H9 (cell line): ENCODE results near the gene MEFV. TPM values are rescaled to one million over a fixed set of nuclear protein-coding genes. Genes with fewer than 3 reads are reported as not detected.

Experiments used
- DNase-seq: peaks from one replicate; pipeline ENCODE4 v3.0.0-alpha.2; 2017
- H2AFZ ChIP-seq: one replicate; pipeline ENCODE4 v1.6.1; 2013; ENCODE audit warnings: mild to moderate bottlenecking, low read length, control low read depth, moderate library complexity
- H2AK5ac ChIP-seq: 2 replicates; pipeline ENCODE4 v1.6.1; 2013; ENCODE audit warnings: low read length, control low read depth, mixed read lengths; ENCODE audit not compliant: insufficient read length
- H2BK120ac ChIP-seq: one replicate; pipeline ENCODE4 v1.6.1; 2013; ENCODE audit warnings: low read depth, mild to moderate bottlenecking, low read length, control low read depth, inconsistent platforms; ENCODE audit not compliant: poor library complexity, severe bottlenecking
- H2BK12ac ChIP-seq: 2 replicates; pipeline ENCODE4 v1.6.1; 2013; ENCODE audit warnings: low read length, control low read depth, mixed read lengths, low read depth; ENCODE audit not compliant: insufficient read length
- H2BK15ac ChIP-seq: 2 replicates; pipeline ENCODE4 v1.6.1; 2013; ENCODE audit warnings: low read depth, low read length, control low read depth
- H2BK20ac ChIP-seq: one replicate; pipeline ENCODE4 v1.6.1; 2013; ENCODE audit warnings: low read depth, mild to moderate bottlenecking, low read length, control low read depth, inconsistent platforms; ENCODE audit not compliant: poor library complexity, severe bottlenecking
- H2BK5ac ChIP-seq: 2 replicates; pipeline ENCODE4 v1.6.1; 2013; ENCODE audit warnings: low read length, control low read depth, mixed read lengths; ENCODE audit not compliant: insufficient read length
- H3K14ac ChIP-seq: 2 replicates; pipeline ENCODE4 v1.6.1; 2013; ENCODE audit warnings: low read length, control low read depth; ENCODE audit not compliant: insufficient read depth
- H3K18ac ChIP-seq: 2 replicates; pipeline ENCODE4 v1.6.1; 2013; ENCODE audit warnings: low read depth, mild to moderate bottlenecking, mixed read lengths, low read length, control low read depth; ENCODE audit not compliant: insufficient read length
- H3K23ac ChIP-seq: 2 replicates; pipeline ENCODE4 v1.6.1; 2013; ENCODE audit warnings: low read length, control low read depth, mixed read lengths, low read depth; ENCODE audit not compliant: insufficient read length
- H3K23me2 ChIP-seq: 2 replicates; pipeline ENCODE4 v1.6.1; 2013; ENCODE audit warnings: low read depth, mild to moderate bottlenecking, mixed read lengths, low read length, control low read depth; ENCODE audit not compliant: insufficient read length, poor library complexity, severe bottlenecking
- H3K27ac ChIP-seq: 2 replicates; pipeline ENCODE4 v1.5.1; 2013; ENCODE audit warnings: low read length, control low read depth, mixed read lengths, low read depth; ENCODE audit not compliant: insufficient read length
- H3K27me3 ChIP-seq: 2 replicates; pipeline ENCODE4 v1.6.1; 2013; ENCODE audit warnings: low read length, control low read depth, inconsistent platforms; ENCODE audit not compliant: insufficient read depth
- H3K4ac ChIP-seq: 2 replicates; pipeline ENCODE4 v1.6.1; 2013; ENCODE audit warnings: low read depth, mild to moderate bottlenecking, control low read depth, inconsistent platforms, low read length, moderate library complexity
- H3K4me1 ChIP-seq: 2 replicates; pipeline ENCODE4 v1.6.1; 2013; ENCODE audit warnings: low read length, control low read depth, inconsistent platforms; ENCODE audit not compliant: insufficient read depth
- H3K4me2 ChIP-seq: 2 replicates; pipeline ENCODE4 v1.6.1; 2013; ENCODE audit warnings: low read length, control low read depth, mixed read lengths; ENCODE audit not compliant: insufficient read length, insufficient read depth
- H3K56ac ChIP-seq: 2 replicates; pipeline ENCODE4 v1.6.1; 2013; ENCODE audit warnings: low read depth, mild to moderate bottlenecking, mixed read lengths, low read length, control low read depth; ENCODE audit not compliant: insufficient read length
- H3K79me1 ChIP-seq: 2 replicates; pipeline ENCODE4 v1.6.1; 2013; ENCODE audit warnings: low read depth, mild to moderate bottlenecking, moderate library complexity, low read length, control low read depth, inconsistent platforms; ENCODE audit not compliant: insufficient read depth, poor library complexity, severe bottlenecking
- H3K79me2 ChIP-seq: 2 replicates; pipeline ENCODE4 v1.6.1; 2013; ENCODE audit warnings: low read length, control low read depth, inconsistent platforms; ENCODE audit not compliant: insufficient read depth
- H3K9ac ChIP-seq: 2 replicates; pipeline ENCODE4 v1.6.1; 2013; ENCODE audit warnings: low read length, control low read depth, mixed read lengths; ENCODE audit not compliant: insufficient read length; ENCODE audit errors: extremely low read depth
- H3K9me3 ChIP-seq: one replicate; pipeline ENCODE4 v1.6.1; 2013; ENCODE audit warnings: low read depth, low read length, inconsistent platforms; ENCODE audit not compliant: control insufficient read depth
- H3T11ph ChIP-seq: one replicate; pipeline ENCODE4 v1.6.1; 2013; ENCODE audit warnings: mild to moderate bottlenecking, low read length, control low read depth, inconsistent platforms
- H4K20me1 ChIP-seq: one replicate; pipeline ENCODE4 v1.6.1; 2013; ENCODE audit not compliant: control insufficient read depth, insufficient read length, insufficient read depth
- H4K5ac ChIP-seq: 2 replicates; pipeline ENCODE4 v1.6.1; 2013; ENCODE audit warnings: low read depth, mild to moderate bottlenecking, mixed read lengths, low read length, control low read depth; ENCODE audit not compliant: insufficient read length
- H4K8ac ChIP-seq: replicated peaks from 2 replicates; pipeline ENCODE4 v1.6.1; 2013; ENCODE audit warnings: low read length, control low read depth, mixed read lengths, low read depth; ENCODE audit not compliant: insufficient read length
- H4K91ac ChIP-seq: 2 replicates; pipeline ENCODE4 v1.6.1; 2013; ENCODE audit warnings: low read depth, mild to moderate bottlenecking, moderate library complexity, mixed read lengths, low read length, control low read depth; ENCODE audit not compliant: insufficient read length
- H3K27ac Mint-ChIP-seq, 3 experiments: 2 replicates in 2 of 3; 3 replicates in 1 of 3; pipeline ENCODE4 v1.8.0; 2020 to 2021; ENCODE audit warnings: mixed read lengths in 3 of 3, mild to moderate bottlenecking in 1 of 3, moderate library complexity in 1 of 3
- H3K27me3 Mint-ChIP-seq: 2 replicates; pipeline ENCODE4 v1.8.0; 2021; ENCODE audit warnings: low read depth, mild to moderate bottlenecking, moderate library complexity, mixed read lengths
- H3K36me3 Mint-ChIP-seq, 3 experiments: 2 replicates in 2 of 3; 3 replicates in 1 of 3; pipeline ENCODE4 v1.8.0; 2020 to 2021; ENCODE audit warnings: low read depth in 3 of 3, mixed read lengths in 3 of 3; ENCODE audit not compliant: insufficient read depth in 1 of 3
- H3K4me1 Mint-ChIP-seq, 2 experiments: 2 replicates each; pipeline ENCODE4 v1.8.0; 2020; ENCODE audit warnings: mixed read lengths in 2 of 2
- H3K4me3 Mint-ChIP-seq, 2 experiments: 2 replicates in 1 of 2; 3 replicates in 1 of 2; pipeline ENCODE4 v1.8.0; 2020 to 2021; ENCODE audit warnings: mild to moderate bottlenecking in 2 of 2, mixed read lengths in 2 of 2, moderate library complexity in 1 of 2
- H3K9me3 Mint-ChIP-seq, 2 experiments: 2 replicates in 1 of 2; 3 replicates in 1 of 2; pipeline ENCODE4 v1.8.0; 2020; ENCODE audit warnings: mild to moderate bottlenecking in 2 of 2, mixed read lengths in 2 of 2, moderate library complexity in 1 of 2
- WGBS: extraction: QIAGEN DNeasy Blood & Tissue Kit; methylation state at CpG from one replicate; pipeline ENCODE4 v1.1.7; 2013; ENCODE audit warnings: missing lambda C conversion rate, low lambda C conversion rate, mixed read lengths; ENCODE audit not compliant: insufficient read length; ENCODE audit errors: extremely low coverage; 5-methylcytosine and 5-hydroxymethylcytosine counted together
- total RNA-seq: library from RNA; stranded (reverse); gene quantifications from 2 replicates; pipeline ENCODE4 v1.2.1, GENCODE V29; 2021
- TF ChIP-seq, protein P1 (sequence below): fragments of 200-600 bp; sonication (generic); conservative IDR thresholded peaks from 3 replicates; pipeline ENCODE4 v1.8.0; 2021; ENCODE audit warnings: antibody characterized with exemption, mild to moderate bottlenecking

The MEFV gene
- total RNA-seq, 1 experiment from 2014 or later = not detected

DNA sequence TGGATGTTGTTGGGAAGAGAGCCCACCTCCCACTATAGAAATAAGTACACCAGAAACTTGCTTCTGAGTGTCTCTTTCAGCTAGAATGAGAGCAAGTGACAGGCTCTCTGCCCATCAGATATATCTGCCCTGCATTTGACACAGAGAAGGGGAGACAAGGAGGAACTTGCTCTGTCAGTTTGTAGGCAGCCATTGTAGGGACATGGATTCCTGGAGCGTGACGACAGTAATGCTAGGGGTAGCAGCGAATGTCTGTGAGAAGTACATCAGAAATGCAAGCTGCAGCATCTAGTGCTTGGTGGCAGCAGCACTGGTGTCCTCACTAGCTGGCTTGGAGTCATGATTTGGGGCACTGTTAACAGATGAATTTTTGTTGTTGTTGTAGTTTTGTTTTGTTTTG, 44.4 kb downstream of the MEFV start:
- H3K9me3 Mint-ChIP-seq = peaks cover 73 to 91% of the 10 kb centered on the region in 2 experiments
- TF ChIP-seq, protein P1, sequence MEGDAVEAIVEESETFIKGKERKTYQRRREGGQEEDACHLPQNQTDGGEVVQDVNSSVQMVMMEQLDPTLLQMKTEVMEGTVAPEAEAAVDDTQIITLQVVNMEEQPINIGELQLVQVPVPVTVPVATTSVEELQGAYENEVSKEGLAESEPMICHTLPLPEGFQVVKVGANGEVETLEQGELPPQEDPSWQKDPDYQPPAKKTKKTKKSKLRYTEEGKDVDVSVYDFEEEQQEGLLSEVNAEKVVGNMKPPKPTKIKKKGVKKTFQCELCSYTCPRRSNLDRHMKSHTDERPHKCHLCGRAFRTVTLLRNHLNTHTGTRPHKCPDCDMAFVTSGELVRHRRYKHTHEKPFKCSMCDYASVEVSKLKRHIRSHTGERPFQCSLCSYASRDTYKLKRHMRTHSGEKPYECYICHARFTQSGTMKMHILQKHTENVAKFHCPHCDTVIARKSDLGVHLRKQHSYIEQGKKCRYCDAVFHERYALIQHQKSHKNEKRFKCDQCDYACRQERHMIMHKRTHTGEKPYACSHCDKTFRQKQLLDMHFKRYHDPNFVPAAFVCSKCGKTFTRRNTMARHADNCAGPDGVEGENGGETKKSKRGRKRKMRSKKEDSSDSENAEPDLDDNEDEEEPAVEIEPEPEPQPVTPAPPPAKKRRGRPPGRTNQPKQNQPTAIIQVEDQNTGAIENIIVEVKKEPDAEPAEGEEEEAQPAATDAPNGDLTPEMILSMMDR = no peak

More for the DNA sequence above, 44.4 kb downstream of the MEFV start:
- H4K91ac ChIP-seq = no peak overlapping the region
- no peak overlapping the region for H2BK120ac ChIP-seq
- no peak overlapping the region for H3K27ac Mint-ChIP-seq
- H4K8ac ChIP-seq = no peak overlapping the region
- H2AFZ ChIP-seq = no peak overlapping the region
- H2BK15ac ChIP-seq = no peak overlapping the region
- H3K56ac ChIP-seq = no peak overlapping the region
- no peak overlapping the region for H3K4ac ChIP-seq
- no CpG with 5 or more reads among the region's 3 CpGs for WGBS
- no peaks in the 10 kb centered on the region for H3K23me2 ChIP-seq
- H4K20me1 ChIP-seq = no peaks in the 10 kb centered on the region
- no peak overlapping the region for H3K4me2 ChIP-seq
- H3K27ac ChIP-seq = no peak overlapping the region
- H2BK12ac ChIP-seq = no peak overlapping the region
- H3K23ac ChIP-seq = no peak overlapping the region
- H3K36me3 Mint-ChIP-seq = peaks cover 3 to 6% (median 5%) of the 10 kb centered on the region in 3 experiments; a peak in 5 of 7 replicates
- H3K9me3 ChIP-seq = no peaks in the 10 kb centered on the region
- peaks cover 44% of the 10 kb centered on the region for H3K27me3 Mint-ChIP-seq
- no peak for DNase-seq
- no peaks in the 10 kb centered on the region for H3K4me1 ChIP-seq
- no peak overlapping the region for H3K14ac ChIP-seq
- H3K9ac ChIP-seq = no peak overlapping the region
- H3K27me3 ChIP-seq = no peaks in the 10 kb centered on the region
- no peak overlapping the region for H2BK20ac ChIP-seq
- H2AK5ac ChIP-seq = no peak overlapping the region
- H3K79me1 ChIP-seq = no peaks in the 10 kb centered on the region
- H3K79me2 ChIP-seq = no peaks in the 10 kb centered on the region
- no peak overlapping the region for H4K5ac ChIP-seq
- H3K4me1 Mint-ChIP-seq = no peaks in the 10 kb centered on the region
- H2BK5ac ChIP-seq = no peak overlapping the region
- no peak overlapping the region for H3T11ph ChIP-seq
- H3K4me3 Mint-ChIP-seq = no peak overlapping the region
- no peak overlapping the region for H3K18ac ChIP-seq
